HG03558 (cell line): ENCODE measurements around the gene GRID2.
"Not testable (repeated sequence)": the region's sequence is repeated elsewhere in the genome, so short reads cannot be mapped to it uniquely, and the experiment has no call there.

Source experiments
- ATAC-seq: cut with Tn5 transposase; IDR thresholded peaks from one replicate; pipeline ENCODE4 v1.9.1; 2021; ENCODE audit warnings: moderate number of reproducible peaks; ENCODE audit not compliant: unreplicated experiment; ENCODE audit errors: extremely low read depth

GRID2 gene

GRCh38 chr4:93342738-93343137, 1039.0 kb downstream of the GRID2 start:
- no peak for ATAC-seq

- no peak for ATAC-seq
These were observed 1043.1 kb downstream of the GRID2 start for GRCh38 chr4:93346840-93347239.

GRCh38 chr4:93348896-93349295, 1045.1 kb downstream of the GRID2 start:
- ATAC-seq = no peak

- ATAC-seq = no peak
These were observed 1048.1 kb downstream of the GRID2 start for GRCh38 chr4:93351846-93352245.

- no peak for ATAC-seq
These were observed 1051.6 kb downstream of the GRID2 start for GRCh38 chr4:93355411-93355810.

- ATAC-seq = no peak
These were observed 1055.8 kb downstream of the GRID2 start for GRCh38 chr4:93359586-93359985.

GRCh38 chr4:93366169-93366755, 1062.5 kb downstream of the GRID2 start:
- ATAC-seq = not testable (repeated sequence)

GRCh38 chr4:93368968-93369367, 1065.2 kb downstream of the GRID2 start:
- ATAC-seq = no peak

GRCh38 chr4:93370256-93370655, 1066.5 kb downstream of the GRID2 start:
- ATAC-seq = no peak

- ATAC-seq = no peak
These were observed 1070.4 kb downstream of the GRID2 start for GRCh38 chr4:93373893-93374860.

GRCh38 chr4:93384241-93384640, 1080.5 kb downstream of the GRID2 start:
- ATAC-seq = no peak

- ATAC-seq = no peak
These were observed 1081.1 kb downstream of the GRID2 start for GRCh38 chr4:93384887-93385286.

- ATAC-seq = no peak
These were observed 1090.8 kb downstream of the GRID2 start for GRCh38 chr4:93394545-93395081.

- ATAC-seq = no peak
These were observed 1092.5 kb downstream of the GRID2 start for GRCh38 chr4:93396272-93396671.

- no peak for ATAC-seq
These were observed 1099.8 kb downstream of the GRID2 start for GRCh38 chr4:93403571-93403970.

- ATAC-seq = no peak
These were observed 1103.9 kb downstream of the GRID2 start for GRCh38 chr4:93407493-93408275.

GRCh38 chr4:93409035-93409434, 1105.3 kb downstream of the GRID2 start:
- ATAC-seq = no peak

- ATAC-seq = no peak
These were observed 1110.3 kb downstream of the GRID2 start for GRCh38 chr4:93414041-93414550.

GRCh38 chr4:93416344-93417128, 1112.8 kb downstream of the GRID2 start:
- no peak for ATAC-seq

GRCh38 chr4:93431371-93431770, 1127.6 kb downstream of the GRID2 start:
- no peak for ATAC-seq
